ENCODE data around the gene UTP25. TPM values are rescaled to one million over a fixed set of nuclear protein-coding genes. Genes with fewer than 3 reads are reported as not detected.
"Not testable (repeated sequence)": the region's sequence is repeated elsewhere in the genome, so short reads cannot be mapped to it uniquely, and the experiment has no call there.

UTP25 gene
- total and polyA plus RNA-seq, 11 donors, result 0.76 to 5.5 (median 3.5) TPM

DNA sequence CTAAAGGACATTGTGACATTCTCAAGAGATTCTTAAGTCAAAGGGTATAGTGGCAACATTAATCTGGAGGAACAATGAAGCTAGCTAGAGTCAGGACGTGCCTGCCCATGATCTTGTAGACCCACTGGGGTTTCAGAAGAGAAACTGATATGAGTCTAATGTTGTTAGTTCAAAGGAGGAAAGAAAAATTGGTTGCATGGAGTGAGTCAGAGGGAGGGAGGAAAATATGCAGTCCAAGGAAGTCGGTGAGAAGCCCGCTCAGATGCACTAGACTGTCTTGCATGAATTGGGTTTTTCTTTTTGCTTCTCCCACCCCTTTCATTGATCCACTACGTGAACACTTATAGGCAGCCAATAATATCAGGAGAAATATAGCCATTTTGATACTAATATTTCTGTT, 56.5 kb downstream of the UTP25 start:
- H3K4me1 ChIP-seq, result no peaks in the 10 kb centered on the region

DNA sequence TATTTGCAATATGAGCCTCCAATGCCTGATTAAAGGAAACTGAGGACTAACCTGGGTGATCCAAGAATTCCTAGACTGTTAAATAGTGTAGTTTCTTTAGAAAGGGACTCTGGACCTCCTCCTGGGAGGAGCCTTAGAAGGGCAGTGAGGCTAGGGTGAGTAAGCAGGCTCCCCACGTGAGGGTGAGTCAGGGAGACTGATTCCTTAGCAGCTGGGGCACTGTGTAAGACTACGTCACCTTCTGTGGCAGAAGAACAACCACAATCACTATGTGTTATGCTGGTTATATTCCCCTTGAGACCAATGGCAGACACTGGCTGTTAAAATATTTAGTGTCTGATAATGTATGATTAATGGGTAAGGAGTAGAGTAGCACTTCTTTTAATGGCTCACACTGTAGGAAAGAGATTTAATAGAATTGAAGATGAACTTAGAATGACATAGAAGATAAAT, 56.9 kb downstream of the UTP25 start:
- TF ChIP-seq, protein P1, sequence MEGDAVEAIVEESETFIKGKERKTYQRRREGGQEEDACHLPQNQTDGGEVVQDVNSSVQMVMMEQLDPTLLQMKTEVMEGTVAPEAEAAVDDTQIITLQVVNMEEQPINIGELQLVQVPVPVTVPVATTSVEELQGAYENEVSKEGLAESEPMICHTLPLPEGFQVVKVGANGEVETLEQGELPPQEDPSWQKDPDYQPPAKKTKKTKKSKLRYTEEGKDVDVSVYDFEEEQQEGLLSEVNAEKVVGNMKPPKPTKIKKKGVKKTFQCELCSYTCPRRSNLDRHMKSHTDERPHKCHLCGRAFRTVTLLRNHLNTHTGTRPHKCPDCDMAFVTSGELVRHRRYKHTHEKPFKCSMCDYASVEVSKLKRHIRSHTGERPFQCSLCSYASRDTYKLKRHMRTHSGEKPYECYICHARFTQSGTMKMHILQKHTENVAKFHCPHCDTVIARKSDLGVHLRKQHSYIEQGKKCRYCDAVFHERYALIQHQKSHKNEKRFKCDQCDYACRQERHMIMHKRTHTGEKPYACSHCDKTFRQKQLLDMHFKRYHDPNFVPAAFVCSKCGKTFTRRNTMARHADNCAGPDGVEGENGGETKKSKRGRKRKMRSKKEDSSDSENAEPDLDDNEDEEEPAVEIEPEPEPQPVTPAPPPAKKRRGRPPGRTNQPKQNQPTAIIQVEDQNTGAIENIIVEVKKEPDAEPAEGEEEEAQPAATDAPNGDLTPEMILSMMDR (IDR thresholded peaks at IDR 0.05), result no peak
- no peak for TF ChIP-seq POLR2A (IDR thresholded peaks at IDR 0.05)
- H3K4me3 ChIP-seq, result no peak overlapping the region
- peak; percentile 51 to 97 (median 74) for ATAC-seq
- intact Hi-C loops (cut with DNase I), result no loop called here
- no peak overlapping the region for H3K27ac ChIP-seq
- H3K4me1 ChIP-seq, result no peaks in the 10 kb centered on the region
- DNase-seq, result peak in 2 of 5 donors; percentile 42 to 48
- H3K36me3 ChIP-seq, result no peaks in the 10 kb centered on the region
- peaks cover 0 to 45% (median 19%) of the 10 kb centered on the region in 9 donors for H3K27me3 ChIP-seq
- WGBS, 4 donors, result 18 to 40% (median 27%) methylated on average over 2 of the region's 2 CpGs
- H3K9me3 ChIP-seq, result no peaks in the 10 kb centered on the region

More for the DNA sequence above, 56.5 kb downstream of the UTP25 start:
- no peaks in the 10 kb centered on the region for H3K9me3 ChIP-seq
- intact Hi-C loops (cut with DNase I), result no loop called here
- no peak overlapping the region for H3K4me3 ChIP-seq
- DNase-seq (no peak), ATAC-seq (no peak)
- no peak overlapping the region for H3K27ac ChIP-seq
- H3K36me3 ChIP-seq, result no peaks in the 10 kb centered on the region
- H3K27me3 ChIP-seq, result peaks cover 0 to 46% (median 19%) of the 10 kb centered on the region in 9 donors
- 58 to 79% (median 60%) methylated on average over 4 of the region's 4 CpGs for WGBS, 4 donors
- TF ChIP-seq, protein P1 (IDR thresholded peaks at IDR 0.05), result no peak
- no peak for TF ChIP-seq POLR2A (IDR thresholded peaks at IDR 0.05)

DNA sequence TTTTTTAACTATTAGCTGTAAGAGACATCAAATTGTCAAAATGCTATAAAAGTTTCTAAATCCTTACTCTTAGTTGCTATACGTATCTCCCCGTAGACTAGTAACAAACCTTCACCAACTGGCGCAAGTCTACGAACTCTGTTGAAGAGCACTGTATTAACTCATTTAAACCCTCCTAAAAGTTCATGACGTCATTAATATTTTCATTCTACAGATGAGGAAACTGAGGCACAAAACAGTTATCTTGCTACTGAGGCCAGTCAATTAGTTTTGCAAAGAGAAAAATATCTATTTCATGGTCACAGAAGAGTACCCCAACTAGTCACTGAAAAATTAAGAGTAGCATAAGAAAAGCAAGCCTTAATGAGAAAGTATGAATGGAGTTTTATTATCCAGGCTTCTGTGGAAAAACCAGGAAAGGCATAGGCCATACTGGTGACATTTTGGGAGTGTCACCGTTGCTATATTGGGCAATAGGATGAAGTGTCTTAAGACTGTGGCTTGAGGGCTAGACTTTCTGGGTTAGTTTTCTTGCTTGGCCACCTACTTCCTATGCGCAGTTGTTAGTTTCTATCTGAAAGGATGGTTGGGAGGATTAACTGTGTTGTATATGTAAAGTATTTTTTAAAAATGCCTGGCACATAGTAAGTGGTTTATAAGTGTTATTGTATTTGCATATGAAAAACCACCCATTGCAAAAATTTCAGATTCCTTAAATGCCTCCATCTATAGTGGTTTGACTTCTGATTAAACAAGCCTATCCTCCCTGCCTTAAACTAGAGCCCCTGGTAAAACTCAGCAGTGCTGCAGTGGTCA, 57.8 kb downstream of the UTP25 start:
- DNase-seq (no peak), ATAC-seq (no peak)
- Histone ChIP-seq H3K4me3 (no peak overlapping the region), H3K9me3 (no peaks in the 10 kb centered on the region), H3K27me3 (peaks cover 0 to 40% (median 16%) of the 10 kb centered on the region in 9 donors), H3K27ac (no peak overlapping the region), H3K4me1 (no peaks in the 10 kb centered on the region), H3K36me3 (no peaks in the 10 kb centered on the region)
- TF ChIP-seq POLR2A (IDR thresholded peaks at IDR 0.05), result no peak
- TF ChIP-seq, protein P1 (IDR thresholded peaks at IDR 0.05), result no peak
- WGBS, 4 donors, result 87 to 92% (median 89%) methylated on average over 7 of the region's 7 CpGs
- intact Hi-C loops (cut with DNase I), result no loop called here

DNA sequence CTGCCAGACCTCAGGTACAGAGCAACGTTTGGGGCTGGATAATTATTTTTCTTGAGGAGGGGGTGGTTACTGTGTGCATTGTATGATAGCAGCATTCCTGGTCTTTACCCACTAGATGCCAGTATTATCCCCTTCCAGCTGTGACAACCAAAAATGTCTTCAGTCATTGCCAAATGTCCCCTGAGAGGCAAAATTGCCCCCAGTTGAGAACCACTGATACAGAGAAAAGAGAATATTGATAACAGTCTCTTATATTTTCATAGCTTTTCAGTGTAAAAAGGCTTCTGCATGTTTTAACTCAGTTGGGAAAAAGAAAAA, 58.4 kb downstream of the UTP25 start:
- Histone ChIP-seq H3K36me3 (no peaks in the 10 kb centered on the region), H3K9me3 (peaks cover 0 to under 1% (median 0%) of the 10 kb centered on the region in 12 donors), H3K4me1 (no peaks in the 10 kb centered on the region), H3K27ac (no peak overlapping the region), H3K27me3 (peaks cover 0 to 36% (median 12%) of the 10 kb centered on the region in 9 donors), H3K4me3 (no peak overlapping the region)
- intact Hi-C loops (cut with DNase I), result no loop called here
- DNase-seq, result no peak
- TF ChIP-seq POLR2A (IDR thresholded peaks at IDR 0.05), result no peak
- TF ChIP-seq, protein P1 (IDR thresholded peaks at IDR 0.05), result no peak
- WGBS, 4 donors, result 11 to 22% (median 16%) methylated on average over 1 of the region's 1 CpG
- ATAC-seq, result no peak

DNA sequence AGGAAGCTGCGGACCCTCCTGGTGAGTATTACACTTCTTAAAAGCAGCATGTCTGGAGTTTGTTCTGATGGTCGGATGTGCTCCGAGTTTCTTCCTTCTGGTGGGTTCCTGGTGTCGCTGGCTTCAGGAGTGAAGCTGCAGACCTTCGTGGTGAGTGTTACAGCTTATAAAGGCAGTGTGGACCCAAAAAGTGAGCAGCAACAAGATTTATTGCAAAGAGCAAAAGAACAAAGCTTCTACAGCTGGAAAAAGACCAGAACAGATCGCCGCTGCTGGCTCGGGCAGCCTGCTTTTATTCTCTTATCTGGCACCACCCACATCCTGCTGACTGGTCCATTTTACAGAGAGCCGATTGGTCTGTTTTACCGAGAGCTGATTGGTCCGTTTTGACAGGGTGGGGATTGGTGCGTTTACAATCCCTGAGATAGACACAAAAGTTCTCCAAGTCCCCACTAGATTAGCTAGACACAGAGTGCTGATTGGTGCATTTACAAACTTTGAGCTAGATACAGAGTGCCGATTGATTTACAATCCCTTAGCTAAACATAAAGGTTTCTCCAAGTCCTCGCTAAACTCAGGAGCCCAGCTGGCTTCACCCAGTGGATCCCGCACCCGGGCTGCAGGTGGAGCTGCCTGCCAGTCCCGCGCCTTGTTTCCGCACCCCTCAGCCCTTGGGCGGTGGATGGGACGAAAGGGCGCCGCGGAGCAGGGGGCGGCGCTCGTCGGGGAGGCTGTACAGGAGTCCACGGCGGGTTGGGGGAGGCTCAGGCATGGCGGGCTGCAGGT, 60.7 kb downstream of the UTP25 start:
- H3K36me3 ChIP-seq; H3K4me3 ChIP-seq; H3K27ac ChIP-seq; intact Hi-C loops (cut with DNase I); DNase-seq; H3K4me1 ChIP-seq; H3K9me3 ChIP-seq; ATAC-seq: not testable (repeated sequence)
- WGBS, 4 donors, result 77 to 90% (median 87%) methylated on average over 28 to 31 of the region's 31 CpGs
- H3K27me3 ChIP-seq, result peaks cover 0 to 26% (median 0%) of the 10 kb centered on the region in 9 donors
